ENCODE measurements around the gene HDGF.

DNA sequence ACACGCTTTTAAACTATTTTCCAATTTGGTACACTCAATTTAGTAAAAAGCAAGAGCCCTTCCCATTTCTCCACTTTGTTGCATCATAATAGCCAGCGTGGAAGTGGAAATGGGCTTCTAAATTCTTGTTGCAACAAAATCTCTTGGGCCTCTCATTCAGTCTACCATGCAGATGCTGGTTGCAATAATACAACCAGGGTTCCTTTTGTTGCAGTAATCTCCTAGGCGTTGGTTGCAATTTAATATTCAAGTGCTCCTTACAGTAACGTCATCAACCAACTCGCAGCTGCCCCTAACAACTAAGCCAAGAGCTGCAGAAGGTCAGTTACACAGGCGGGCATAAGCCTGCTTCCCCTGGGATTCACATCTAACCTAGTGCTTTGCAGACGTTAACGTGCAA, 2.7 kb upstream of the HDGF start:
- TF ChIP-seq, protein P1, sequence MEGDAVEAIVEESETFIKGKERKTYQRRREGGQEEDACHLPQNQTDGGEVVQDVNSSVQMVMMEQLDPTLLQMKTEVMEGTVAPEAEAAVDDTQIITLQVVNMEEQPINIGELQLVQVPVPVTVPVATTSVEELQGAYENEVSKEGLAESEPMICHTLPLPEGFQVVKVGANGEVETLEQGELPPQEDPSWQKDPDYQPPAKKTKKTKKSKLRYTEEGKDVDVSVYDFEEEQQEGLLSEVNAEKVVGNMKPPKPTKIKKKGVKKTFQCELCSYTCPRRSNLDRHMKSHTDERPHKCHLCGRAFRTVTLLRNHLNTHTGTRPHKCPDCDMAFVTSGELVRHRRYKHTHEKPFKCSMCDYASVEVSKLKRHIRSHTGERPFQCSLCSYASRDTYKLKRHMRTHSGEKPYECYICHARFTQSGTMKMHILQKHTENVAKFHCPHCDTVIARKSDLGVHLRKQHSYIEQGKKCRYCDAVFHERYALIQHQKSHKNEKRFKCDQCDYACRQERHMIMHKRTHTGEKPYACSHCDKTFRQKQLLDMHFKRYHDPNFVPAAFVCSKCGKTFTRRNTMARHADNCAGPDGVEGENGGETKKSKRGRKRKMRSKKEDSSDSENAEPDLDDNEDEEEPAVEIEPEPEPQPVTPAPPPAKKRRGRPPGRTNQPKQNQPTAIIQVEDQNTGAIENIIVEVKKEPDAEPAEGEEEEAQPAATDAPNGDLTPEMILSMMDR (IDR thresholded peaks at IDR 0.05): no peak
- TF ChIP-seq EZH2phosphoT487 (IDR thresholded peaks at IDR 0.05): no peak
- TF ChIP-seq EZH2 (IDR thresholded peaks at IDR 0.05): no peak
